ENCODE data around the gene ABCC3. TPM values are rescaled to one million over a fixed set of nuclear protein-coding genes. Genes with fewer than 3 reads are reported as not detected.

ABCC3 gene
- total RNA-seq, 1 donor from 2014 or later = 0.73 TPM

GRCh38 chr17:50668838-50669581, 34.3 kb downstream of the ABCC3 start:
- no peak overlapping the region for H3K27ac Mint-ChIP-seq (ENCODE audit: unreplicated experiment)
- no peaks in the 10 kb centered on the region for H3K27me3 Mint-ChIP-seq (ENCODE audit: unreplicated experiment)
- H3K9me3 Mint-ChIP-seq (ENCODE audit: unreplicated experiment) = no peaks in the 10 kb centered on the region
- no peaks in the 10 kb centered on the region for H3K36me3 Mint-ChIP-seq (ENCODE audit: unreplicated experiment)
- no peak for DNase-seq (ENCODE audit: extremely low spot score, unreplicated experiment)
- peaks cover 13% of the 10 kb centered on the region for H3K4me1 Mint-ChIP-seq (ENCODE audit: unreplicated experiment)
- TF ChIP-seq CTCF (IDR thresholded peaks at IDR 0.05) = no peak
- H3K4me3 Mint-ChIP-seq (ENCODE audit: unreplicated experiment) = no peak overlapping the region

GRCh38 chr17:50672071-50672470, 37.4 kb downstream of the ABCC3 start:
- no peak overlapping the region for H3K27ac Mint-ChIP-seq (ENCODE audit: unreplicated experiment)

GRCh38 chr17:50672831-50673551, 38.3 kb downstream of the ABCC3 start:
- H3K4me1 Mint-ChIP-seq (ENCODE audit: unreplicated experiment) = peaks cover 7% of the 10 kb centered on the region
- no peak overlapping the region for H3K4me3 Mint-ChIP-seq (ENCODE audit: unreplicated experiment)
- no peaks in the 10 kb centered on the region for H3K36me3 Mint-ChIP-seq (ENCODE audit: unreplicated experiment)
- no peak for TF ChIP-seq CTCF (IDR thresholded peaks at IDR 0.05)
- H3K9me3 Mint-ChIP-seq (ENCODE audit: unreplicated experiment) = no peaks in the 10 kb centered on the region
- DNase-seq (ENCODE audit: extremely low spot score, unreplicated experiment) = no peak
- H3K27me3 Mint-ChIP-seq (ENCODE audit: unreplicated experiment) = no peaks in the 10 kb centered on the region
- H3K27ac Mint-ChIP-seq (ENCODE audit: unreplicated experiment) = no peak overlapping the region

More at GRCh38 chr17:50672071-50672470, 37.4 kb downstream of the ABCC3 start:
- Mint-ChIP-seq H3K9me3 (ENCODE audit: unreplicated experiment) (no peaks in the 10 kb centered on the region), H3K36me3 (ENCODE audit: unreplicated experiment) (no peaks in the 10 kb centered on the region), H3K27me3 (ENCODE audit: unreplicated experiment) (no peaks in the 10 kb centered on the region), H3K4me3 (ENCODE audit: unreplicated experiment) (no peak overlapping the region), H3K4me1 (ENCODE audit: unreplicated experiment) (peaks cover 13% of the 10 kb centered on the region)
- TF ChIP-seq CTCF (IDR thresholded peaks at IDR 0.05) = no peak
- no peak for DNase-seq (ENCODE audit: extremely low spot score, unreplicated experiment)

- H3K27ac Mint-ChIP-seq (ENCODE audit: unreplicated experiment) = no peak overlapping the region
- no peak for TF ChIP-seq CTCF (IDR thresholded peaks at IDR 0.05)
- H3K4me3 Mint-ChIP-seq (ENCODE audit: unreplicated experiment) = no peak overlapping the region
- H3K4me1 Mint-ChIP-seq (ENCODE audit: unreplicated experiment) = peaks cover 4% of the 10 kb centered on the region
- H3K27me3 Mint-ChIP-seq (ENCODE audit: unreplicated experiment) = no peaks in the 10 kb centered on the region
- H3K9me3 Mint-ChIP-seq (ENCODE audit: unreplicated experiment) = no peaks in the 10 kb centered on the region
- no peaks in the 10 kb centered on the region for H3K36me3 Mint-ChIP-seq (ENCODE audit: unreplicated experiment)
- no peak for DNase-seq (ENCODE audit: extremely low spot score, unreplicated experiment)
These were observed 40.5 kb downstream of the ABCC3 start for GRCh38 chr17:50675190-50675589.

- no peak for DNase-seq (ENCODE audit: extremely low spot score, unreplicated experiment)
- TF ChIP-seq CTCF (IDR thresholded peaks at IDR 0.05) = no peak
- Mint-ChIP-seq H3K27me3 (ENCODE audit: unreplicated experiment) (no peaks in the 10 kb centered on the region), H3K36me3 (ENCODE audit: unreplicated experiment) (no peaks in the 10 kb centered on the region), H3K9me3 (ENCODE audit: unreplicated experiment) (no peaks in the 10 kb centered on the region), H3K4me1 (ENCODE audit: unreplicated experiment) (peaks cover 4% of the 10 kb centered on the region), H3K27ac (ENCODE audit: unreplicated experiment) (no peak overlapping the region), H3K4me3 (ENCODE audit: unreplicated experiment) (no peak overlapping the region)
These were observed 40.9 kb downstream of the ABCC3 start for GRCh38 chr17:50675627-50676026.
